Measurements from ENCODE around the gene NMNAT2.

GRCh38 chr1:183293241-183293640 is 124.9 kb downstream of the NMNAT2 start:
- TF ChIP-seq BRCA1 (CRISPR knock-in tag; IDR thresholded peaks at IDR 0.05) (no peak), JUND (CRISPR knock-in tag; IDR thresholded peaks at IDR 0.05) (no peak), NFYB (CRISPR knock-in tag; IDR thresholded peaks at IDR 0.05) (no peak), EHMT2 (IDR thresholded peaks at IDR 0.05; ENCODE audit: borderline replicate concordance, low read depth, low read length) (no peak), ATF7 (IDR thresholded peaks at IDR 0.05) (no peak), ATF7 (CRISPR knock-in tag; IDR thresholded peaks at IDR 0.05) (no peak), TCF12 (IDR thresholded peaks at IDR 0.05) (no peak), TCF12 (CRISPR knock-in tag; IDR thresholded peaks at IDR 0.05) (no peak), CTCF (CRISPR knock-in tag; IDR thresholded peaks at IDR 0.05) (no peak), SP1 (IDR thresholded peaks at IDR 0.05) (no peak), SP1 (CRISPR knock-in tag; IDR thresholded peaks at IDR 0.05) (no peak), IKZF1 (IDR thresholded peaks at IDR 0.05) (no peak), E2F5 (CRISPR knock-in tag; conservative IDR thresholded peaks at IDR 0.05) (no peak), NR1H2 (CRISPR knock-in tag; IDR thresholded peaks at IDR 0.05; ENCODE audit: borderline replicate concordance, low read depth) (no peak), MYNN (CRISPR knock-in tag; IDR thresholded peaks at IDR 0.05; ENCODE audit: low read depth) (no peak)
- TF ChIP-seq, protein P1, sequence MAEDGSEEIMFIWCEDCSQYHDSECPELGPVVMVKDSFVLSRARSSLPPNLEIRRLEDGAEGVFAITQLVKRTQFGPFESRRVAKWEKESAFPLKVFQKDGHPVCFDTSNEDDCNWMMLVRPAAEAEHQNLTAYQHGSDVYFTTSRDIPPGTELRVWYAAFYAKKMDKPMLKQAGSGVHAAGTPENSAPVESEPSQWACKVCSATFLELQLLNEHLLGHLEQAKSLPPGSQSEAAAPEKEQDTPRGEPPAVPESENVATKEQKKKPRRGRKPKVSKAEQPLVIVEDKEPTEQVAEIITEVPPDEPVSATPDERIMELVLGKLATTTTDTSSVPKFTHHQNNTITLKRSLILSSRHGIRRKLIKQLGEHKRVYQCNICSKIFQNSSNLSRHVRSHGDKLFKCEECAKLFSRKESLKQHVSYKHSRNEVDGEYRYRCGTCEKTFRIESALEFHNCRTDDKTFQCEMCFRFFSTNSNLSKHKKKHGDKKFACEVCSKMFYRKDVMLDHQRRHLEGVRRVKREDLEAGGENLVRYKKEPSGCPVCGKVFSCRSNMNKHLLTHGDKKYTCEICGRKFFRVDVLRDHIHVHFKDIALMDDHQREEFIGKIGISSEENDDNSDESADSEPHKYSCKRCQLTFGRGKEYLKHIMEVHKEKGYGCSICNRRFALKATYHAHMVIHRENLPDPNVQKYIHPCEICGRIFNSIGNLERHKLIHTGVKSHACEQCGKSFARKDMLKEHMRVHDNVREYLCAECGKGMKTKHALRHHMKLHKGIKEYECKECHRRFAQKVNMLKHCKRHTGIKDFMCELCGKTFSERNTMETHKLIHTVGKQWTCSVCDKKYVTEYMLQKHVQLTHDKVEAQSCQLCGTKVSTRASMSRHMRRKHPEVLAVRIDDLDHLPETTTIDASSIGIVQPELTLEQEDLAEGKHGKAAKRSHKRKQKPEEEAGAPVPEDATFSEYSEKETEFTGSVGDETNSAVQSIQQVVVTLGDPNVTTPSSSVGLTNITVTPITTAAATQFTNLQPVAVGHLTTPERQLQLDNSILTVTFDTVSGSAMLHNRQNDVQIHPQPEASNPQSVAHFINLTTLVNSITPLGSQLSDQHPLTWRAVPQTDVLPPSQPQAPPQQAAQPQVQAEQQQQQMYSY (CRISPR knock-in tag; IDR thresholded peaks at IDR 0.05) = no peak

Data from HepG2 (cell line).